Calu3 (cell line): ENCODE data around the gene FECH. TPM values are rescaled to one million over a fixed set of nuclear protein-coding genes. Genes with fewer than 3 reads are reported as not detected.

Experiments used
- BruUV-seq: library from RNA; stranded (reverse); fragments of 400-500 nt; replicated peaks from 2 replicates; lab custom pipeline; 2021; lab: Mats Ljungman, UMichigan
- CTCF ChIA-PET: fragments of 300-600 bp; sonication (Branson Sonifier 250); formaldehyde crosslinking; loops from one replicate; lab custom pipeline; 2022; ENCODE audit warnings: antibody characterized with exemption; lab: Charles Lee
- DNase-seq: peaks from one replicate; pipeline ENCODE4 v3.0.0; 2022
- H3K27ac Mint-ChIP-seq: one replicate; pipeline ENCODE4 v1.8.0; 2022; ENCODE audit warnings: mixed read lengths; ENCODE audit not compliant: unreplicated experiment
- H3K27me3 Mint-ChIP-seq: one replicate; pipeline ENCODE4 v1.8.0; 2022; ENCODE audit warnings: mixed read lengths; ENCODE audit not compliant: unreplicated experiment
- H3K36me3 Mint-ChIP-seq: one replicate; pipeline ENCODE4 v1.8.0; 2022; ENCODE audit warnings: mild to moderate bottlenecking, moderate library complexity, mixed read lengths; ENCODE audit not compliant: insufficient read depth, unreplicated experiment
- H3K4me1 Mint-ChIP-seq: one replicate; pipeline ENCODE4 v1.8.0; 2022; ENCODE audit warnings: mild to moderate bottlenecking, low read depth, mixed read lengths; ENCODE audit not compliant: unreplicated experiment
- H3K4me3 Mint-ChIP-seq: one replicate; pipeline ENCODE4 v1.8.0; 2022; ENCODE audit warnings: mild to moderate bottlenecking, low read depth, moderate library complexity, mixed read lengths; ENCODE audit not compliant: unreplicated experiment
- H3K9me3 Mint-ChIP-seq: one replicate; pipeline ENCODE4 v1.8.0; 2022; ENCODE audit warnings: low read depth, mixed read lengths; ENCODE audit not compliant: unreplicated experiment
- CTCF ChIP-seq: fragments of 200-600 bp; IDR thresholded peaks from one replicate; pipeline ENCODE4 v1.8.0; 2022; ENCODE audit warnings: antibody characterized with exemption; ENCODE audit not compliant: unreplicated experiment
- intact Hi-C: fragments of 100-400 bp; cut with micrococcal nuclease; formaldehyde crosslinking; loops from one replicate; pipeline ENCODE4 v1.10.0; 2022; ENCODE audit not compliant: unreplicated experiment
- total RNA-seq: library from RNA; stranded (reverse); gene quantifications from 2 replicates; pipeline ENCODE4 v1.2.3, GENCODE V29; 2022

FECH gene
- total RNA-seq, 1 experiment from 2014 or later = 23.4 TPM

- no TSS peak for BruUV-seq
- H3K4me3 Mint-ChIP-seq = no peak overlapping the region
- no peak for TF ChIP-seq CTCF
- no peak for DNase-seq
- H3K36me3 Mint-ChIP-seq = no peaks in the 10 kb centered on the region
- H3K4me1 Mint-ChIP-seq = peaks cover 7% of the 10 kb centered on the region
- H3K27me3 Mint-ChIP-seq = no peaks in the 10 kb centered on the region
- CTCF ChIA-PET = interaction anchor here (0.6 kb wide), 1 partner anchor 126 kb away, joined by 3 read pairs; the partner anchor contains the start of gene ONECUT2
- H3K27ac Mint-ChIP-seq = no peak overlapping the region
- H3K9me3 Mint-ChIP-seq = no peaks in the 10 kb centered on the region
- intact Hi-C loops = loop anchor here (2.0 to 5.0 kb wide), 3 partner anchors 114 to 858 kb away; no protein-coding TSS in a partner anchor
Observed at GRCh38 chr18:57561261-57561660, 25.2 kb downstream of the FECH start.

DNA sequence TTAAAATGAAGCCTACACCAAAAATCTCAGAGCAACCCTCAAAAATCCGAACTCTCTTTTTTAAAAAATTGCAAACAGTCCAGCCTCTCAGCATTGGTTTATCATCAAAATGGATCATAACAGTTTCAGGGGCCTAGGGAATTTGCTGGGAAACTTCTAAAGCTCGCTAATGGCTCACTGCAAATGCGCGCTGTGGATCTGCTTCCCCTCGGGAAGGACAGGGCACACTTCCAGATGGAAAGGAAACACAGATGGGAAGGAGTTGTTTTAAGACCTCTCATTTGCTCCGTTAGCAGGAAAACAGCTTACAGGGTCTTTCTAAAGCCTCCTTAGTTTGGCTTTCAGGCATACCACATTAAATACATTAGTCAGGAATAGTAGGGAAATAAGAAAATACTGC lies 27.2 kb downstream of the FECH start:
- DNase-seq = no peak
- no TSS peak for BruUV-seq
- no peaks in the 10 kb centered on the region for H3K27me3 Mint-ChIP-seq
- no peaks in the 10 kb centered on the region for H3K9me3 Mint-ChIP-seq
- no peak for TF ChIP-seq CTCF
- peaks cover 7% of the 10 kb centered on the region for H3K4me1 Mint-ChIP-seq
- intact Hi-C loops = no loop called here
- no peak overlapping the region for H3K4me3 Mint-ChIP-seq
- H3K27ac Mint-ChIP-seq = no peak overlapping the region
- CTCF ChIA-PET = no interaction called here
- H3K36me3 Mint-ChIP-seq = no peaks in the 10 kb centered on the region

DNA sequence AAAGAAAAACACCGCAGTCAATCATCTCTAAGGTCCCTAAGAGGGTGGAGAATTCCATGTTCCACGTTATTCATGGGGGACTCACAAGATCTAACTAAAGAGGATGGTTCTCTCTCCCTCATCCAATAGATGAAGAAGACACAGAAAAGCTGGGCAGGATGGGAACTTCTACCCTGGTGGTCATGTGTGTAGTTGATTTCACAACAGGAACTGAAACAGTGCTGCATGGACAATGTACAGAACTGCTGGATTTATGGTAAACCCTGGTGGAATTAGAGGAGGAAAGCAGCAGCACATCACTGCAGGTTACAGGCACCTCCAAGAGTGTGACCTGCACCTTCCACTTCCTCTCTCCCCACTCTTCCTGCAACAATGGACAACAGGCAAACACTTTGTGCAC lies 31.4 kb downstream of the FECH start:
- Mint-ChIP-seq H3K9me3 (no peaks in the 10 kb centered on the region), H3K36me3 (no peaks in the 10 kb centered on the region), H3K27me3 (no peaks in the 10 kb centered on the region), H3K4me3 (no peak overlapping the region), H3K27ac (no peak overlapping the region), H3K4me1 (no peaks in the 10 kb centered on the region)
- DNase-seq = no peak
- CTCF ChIA-PET = no interaction called here
- TF ChIP-seq CTCF = no peak
- intact Hi-C loops = no loop called here
- BruUV-seq = no TSS peak

- no peak for TF ChIP-seq CTCF
- no peak overlapping the region for H3K27ac Mint-ChIP-seq
- H3K27me3 Mint-ChIP-seq = no peaks in the 10 kb centered on the region
- CTCF ChIA-PET = interaction anchor here (0.7 kb wide), 1 partner anchor 841 kb away, joined by 3 read pairs; no protein-coding TSS in a partner anchor
- no TSS peak for BruUV-seq
- H3K4me1 Mint-ChIP-seq = no peaks in the 10 kb centered on the region
- H3K4me3 Mint-ChIP-seq = no peak overlapping the region
- no peak for DNase-seq
- intact Hi-C loops = no loop called here
- no peaks in the 10 kb centered on the region for H3K36me3 Mint-ChIP-seq
- no peaks in the 10 kb centered on the region for H3K9me3 Mint-ChIP-seq
Observed at GRCh38 chr18:57550510-57550909, 36.0 kb downstream of the FECH start.
